ENCODE measurements around the gene STAG3. TPM values are rescaled to one million over a fixed set of nuclear protein-coding genes. Genes with fewer than 3 reads are reported as not detected.

The STAG3 gene
- total RNA-seq, 2 donors from 2014 or later: 1.8 to 37.6 TPM

DNA sequence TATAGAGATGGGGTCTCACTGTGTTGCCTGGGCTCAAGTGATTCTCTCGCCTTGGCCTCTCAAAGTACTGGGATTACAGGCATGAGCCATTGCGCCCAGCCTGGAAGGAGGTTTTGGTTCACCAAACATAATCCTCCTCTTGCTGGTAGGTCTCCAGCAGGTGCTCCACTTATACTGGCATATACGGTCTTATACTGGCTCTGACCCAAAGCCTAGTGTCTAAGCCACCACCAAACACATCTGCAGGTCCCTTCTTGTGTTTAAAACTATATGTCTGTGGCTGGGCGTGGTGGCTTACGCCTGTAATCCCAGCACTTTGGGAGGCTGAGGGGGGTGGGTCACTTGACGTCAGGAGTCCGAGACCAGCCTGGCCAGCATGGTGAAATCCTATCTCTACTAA is 45.6 kb upstream of the STAG3 start:
- no peaks in the 10 kb centered on the region for H3K36me3 ChIP-seq
- intact Hi-C loops (cut with DNase I): loop anchor here (5.0 kb wide), 1 partner anchor 90 kb away; no protein-coding TSS in a partner anchor
- no peak overlapping the region for H3K4me3 ChIP-seq
- no peaks in the 10 kb centered on the region for H3K9me3 ChIP-seq
- H3K4me1 ChIP-seq (replicated peaks): no peaks in the 10 kb centered on the region
- no peak for TF ChIP-seq POLR2AphosphoS5 (IDR thresholded peaks at IDR 0.05)
- TF ChIP-seq, protein P1, sequence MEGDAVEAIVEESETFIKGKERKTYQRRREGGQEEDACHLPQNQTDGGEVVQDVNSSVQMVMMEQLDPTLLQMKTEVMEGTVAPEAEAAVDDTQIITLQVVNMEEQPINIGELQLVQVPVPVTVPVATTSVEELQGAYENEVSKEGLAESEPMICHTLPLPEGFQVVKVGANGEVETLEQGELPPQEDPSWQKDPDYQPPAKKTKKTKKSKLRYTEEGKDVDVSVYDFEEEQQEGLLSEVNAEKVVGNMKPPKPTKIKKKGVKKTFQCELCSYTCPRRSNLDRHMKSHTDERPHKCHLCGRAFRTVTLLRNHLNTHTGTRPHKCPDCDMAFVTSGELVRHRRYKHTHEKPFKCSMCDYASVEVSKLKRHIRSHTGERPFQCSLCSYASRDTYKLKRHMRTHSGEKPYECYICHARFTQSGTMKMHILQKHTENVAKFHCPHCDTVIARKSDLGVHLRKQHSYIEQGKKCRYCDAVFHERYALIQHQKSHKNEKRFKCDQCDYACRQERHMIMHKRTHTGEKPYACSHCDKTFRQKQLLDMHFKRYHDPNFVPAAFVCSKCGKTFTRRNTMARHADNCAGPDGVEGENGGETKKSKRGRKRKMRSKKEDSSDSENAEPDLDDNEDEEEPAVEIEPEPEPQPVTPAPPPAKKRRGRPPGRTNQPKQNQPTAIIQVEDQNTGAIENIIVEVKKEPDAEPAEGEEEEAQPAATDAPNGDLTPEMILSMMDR (IDR thresholded peaks at IDR 0.05): no peak
- TF ChIP-seq POLR2A (IDR thresholded peaks at IDR 0.05): no peak
- WGBS: 70% methylated on average over 7 of the region's 7 CpGs
- no peak overlapping the region for H3K27ac ChIP-seq
- DNase-seq (ENCODE audit: low spot score): no peak
- no peaks in the 10 kb centered on the region for H3K27me3 ChIP-seq (replicated peaks; ENCODE audit: insufficient read depth)

DNA sequence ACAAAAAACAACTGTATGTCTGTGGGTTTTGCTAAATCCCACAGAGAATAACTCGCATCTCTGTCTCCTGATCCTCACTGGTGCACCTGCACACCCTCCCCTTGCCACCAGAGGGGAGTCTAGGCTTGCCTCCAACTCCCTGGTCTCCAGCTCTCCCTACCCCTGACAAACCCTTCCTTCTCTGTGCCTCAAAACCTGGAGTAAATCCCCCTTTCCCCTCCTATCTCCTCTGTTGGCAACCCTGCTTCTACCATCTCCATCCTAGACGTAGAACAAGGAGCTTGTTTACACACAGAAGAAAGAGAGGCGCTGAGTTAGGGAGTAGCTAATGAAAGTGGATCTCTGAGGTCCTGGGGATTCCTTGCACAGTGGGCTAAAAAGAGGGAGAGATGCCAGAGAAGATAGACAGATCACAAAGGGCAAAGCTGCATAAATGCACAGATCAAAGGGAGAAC is 45.0 kb upstream of the STAG3 start:
- Histone ChIP-seq H3K4me3 (no peak overlapping the region), H3K27me3 (replicated peaks; ENCODE audit: insufficient read depth) (no peaks in the 10 kb centered on the region), H3K9me3 (no peaks in the 10 kb centered on the region), H3K4me1 (replicated peaks) (no peaks in the 10 kb centered on the region), H3K36me3 (no peaks in the 10 kb centered on the region), H3K27ac (no peak overlapping the region)
- TF ChIP-seq POLR2AphosphoS5 (IDR thresholded peaks at IDR 0.05) (peak; percentile 20), POLR2A (IDR thresholded peaks at IDR 0.05) (no peak)
- TF ChIP-seq, protein P1 (IDR thresholded peaks at IDR 0.05): peak; percentile 37 to 85 (median 78)
- 20% methylated on average over 3 of the region's 3 CpGs for WGBS
- peak; percentile 44 for DNase-seq (ENCODE audit: low spot score)
- intact Hi-C loops (cut with DNase I): loop anchor here (5.0 kb wide), 1 partner anchor 90 kb away; no protein-coding TSS in a partner anchor

GRCh38 chr7:100137851-100138760 is 39.6 kb upstream of the STAG3 start:
- Histone ChIP-seq H3K27me3 (replicated peaks; ENCODE audit: insufficient read depth) (no peaks in the 10 kb centered on the region), H3K4me1 (replicated peaks) (no peaks in the 10 kb centered on the region), H3K36me3 (no peaks in the 10 kb centered on the region), H3K27ac (no peak overlapping the region), H3K4me3 (no peak overlapping the region), H3K9me3 (no peaks in the 10 kb centered on the region)
- intact Hi-C loops (cut with DNase I): no loop called here
- DNase-seq (ENCODE audit: low spot score): no peak
- TF ChIP-seq POLR2A (IDR thresholded peaks at IDR 0.05) (no peak), POLR2AphosphoS5 (IDR thresholded peaks at IDR 0.05) (no peak)
- TF ChIP-seq, protein P1 (IDR thresholded peaks at IDR 0.05): no peak
- WGBS: 77% methylated on average over 13 of the region's 13 CpGs

DNA sequence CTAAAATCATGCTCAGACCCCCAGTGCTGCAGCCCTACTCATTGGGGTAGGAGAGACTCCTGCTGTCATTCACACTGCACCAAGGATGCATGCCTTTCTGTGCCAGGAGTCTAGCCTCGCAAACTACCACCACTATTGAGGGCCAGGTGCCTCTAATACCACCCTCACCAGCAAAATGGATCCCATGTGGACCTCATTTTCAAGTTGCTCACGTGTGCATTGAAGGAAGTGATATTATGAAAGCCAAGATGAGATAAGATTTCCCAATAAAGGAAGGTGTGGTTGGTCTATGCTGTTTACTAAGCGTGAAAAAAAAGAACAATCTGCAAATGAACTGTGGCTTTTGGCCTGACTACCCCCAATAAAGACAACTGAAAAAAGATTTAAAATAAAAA is 36.2 kb upstream of the STAG3 start:
- WGBS: 58% methylated on average over 3 of the region's 3 CpGs
- intact Hi-C loops (cut with DNase I): no loop called here
- Histone ChIP-seq H3K4me3 (no peak overlapping the region), H3K9me3 (no peaks in the 10 kb centered on the region), H3K4me1 (replicated peaks) (no peaks in the 10 kb centered on the region), H3K36me3 (no peaks in the 10 kb centered on the region), H3K27me3 (replicated peaks; ENCODE audit: insufficient read depth) (no peaks in the 10 kb centered on the region), H3K27ac (no peak overlapping the region)
- DNase-seq (ENCODE audit: low spot score): no peak
- TF ChIP-seq POLR2A (IDR thresholded peaks at IDR 0.05) (no peak), POLR2AphosphoS5 (IDR thresholded peaks at IDR 0.05) (peak; percentile 29)
- TF ChIP-seq, protein P1 (IDR thresholded peaks at IDR 0.05): no peak

Measured in prostate gland (tissue), 2 donors.